Lower lobe of right lung (tissue), 2 donors: ENCODE data around the gene SAMM50. TPM values are rescaled to one million over a fixed set of nuclear protein-coding genes. Genes with fewer than 3 reads are reported as not detected.

Experiments used
- ATAC-seq, 2 donors: fragments of 200-7000 bp; cut with Tn5 transposase; one replicate each; pipeline ENCODE4 v1.9.1; 2020 to 2022; ENCODE audit warnings: mild to moderate bottlenecking in 2 of 2, moderate library complexity in 2 of 2
- DNase-seq: peaks from one replicate; pipeline ENCODE4 v3.0.0-alpha.2; 2020
- H3K27ac ChIP-seq: fragments of 200-600 bp; one replicate; pipeline ENCODE4 v1.8.0; 2022
- H3K27me3 ChIP-seq: fragments of 200-600 bp; one replicate; pipeline ENCODE4 v1.8.0; 2022; ENCODE audit warnings: low read depth
- H3K36me3 ChIP-seq: fragments of 200-600 bp; one replicate; pipeline ENCODE4 v1.8.0; 2022; ENCODE audit warnings: mild to moderate bottlenecking
- H3K4me1 ChIP-seq: fragments of 200-600 bp; one replicate; pipeline ENCODE4 v1.8.0; 2022
- H3K4me3 ChIP-seq: fragments of 200-600 bp; one replicate; pipeline ENCODE4 v1.8.0; 2022; ENCODE audit warnings: mild to moderate bottlenecking
- H3K9me3 ChIP-seq: fragments of 200-600 bp; one replicate; pipeline ENCODE4 v1.8.0; 2022
- intact Hi-C: fragments of 100-400 bp; cut with DNase I; formaldehyde crosslinking; loops from one replicate; pipeline ENCODE4 v1.11.0; 2022
- total RNA-seq: library from RNA; stranded (reverse); fragmentation: NEBNext Ultra II Directional; extraction: Animal tissue kit (Norgen Biotek cat#: 25700); gene quantifications from one replicate; pipeline ENCODE4 v1.2.1, GENCODE V29; 2021
- TF ChIP-seq, protein P1 (sequence below): fragments of 200-600 bp; IDR thresholded peaks from one replicate; pipeline ENCODE4 v1.8.0; 2022; ENCODE audit warnings: antibody characterized with exemption, mild to moderate bottlenecking
- donor health status: DM: no; HTN: yes; CAD: no; lungs with severe emphysema.

Gene SAMM50
- total RNA-seq, 1 donor from 2014 or later, result 28.5 TPM

DNA sequence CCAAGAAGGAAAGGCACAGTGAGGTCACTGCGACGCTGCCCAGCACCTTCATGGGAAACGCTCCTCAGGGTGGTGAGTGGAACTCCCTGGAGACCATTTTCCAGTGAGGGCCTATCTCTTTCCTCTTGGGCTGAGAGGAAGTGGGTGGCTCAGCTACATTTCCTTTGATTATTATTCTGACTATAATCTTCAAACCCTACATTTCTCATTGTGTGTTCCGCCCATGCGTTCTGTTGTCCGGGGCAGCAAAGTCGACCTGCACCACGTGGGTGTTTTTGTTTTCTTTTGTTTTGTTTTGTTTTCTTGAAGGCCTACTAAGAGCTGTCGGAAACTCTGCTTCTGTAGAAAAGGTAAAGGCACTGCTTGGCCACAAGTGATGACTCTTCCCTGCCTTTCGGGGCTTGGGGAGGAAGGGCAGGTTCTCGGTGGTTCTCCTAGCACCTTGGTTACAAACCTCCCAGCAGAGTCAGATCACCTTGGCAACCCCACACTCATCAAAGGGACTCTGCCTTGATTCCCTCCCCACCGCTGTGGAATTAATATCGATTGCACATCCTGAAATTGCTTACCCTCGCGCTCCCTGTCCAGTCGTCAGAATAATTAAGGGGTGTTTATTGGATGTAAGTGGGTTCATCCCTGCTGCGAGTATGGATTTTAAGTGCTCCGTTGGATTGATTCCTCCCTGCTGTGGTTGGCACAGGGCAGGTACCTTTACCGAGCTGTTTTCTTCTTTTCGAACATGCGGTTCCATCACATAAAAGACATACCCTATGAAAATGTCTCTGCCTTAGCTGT is 76.1 kb downstream of the SAMM50 start:
- Histone ChIP-seq H3K9me3 (no peaks in the 10 kb centered on the region), H3K4me1 (peaks cover 47% of the 10 kb centered on the region)

GRCh38 chr22:44032126-44032730 is 77.0 kb downstream of the SAMM50 start:
- TF ChIP-seq, protein P1, sequence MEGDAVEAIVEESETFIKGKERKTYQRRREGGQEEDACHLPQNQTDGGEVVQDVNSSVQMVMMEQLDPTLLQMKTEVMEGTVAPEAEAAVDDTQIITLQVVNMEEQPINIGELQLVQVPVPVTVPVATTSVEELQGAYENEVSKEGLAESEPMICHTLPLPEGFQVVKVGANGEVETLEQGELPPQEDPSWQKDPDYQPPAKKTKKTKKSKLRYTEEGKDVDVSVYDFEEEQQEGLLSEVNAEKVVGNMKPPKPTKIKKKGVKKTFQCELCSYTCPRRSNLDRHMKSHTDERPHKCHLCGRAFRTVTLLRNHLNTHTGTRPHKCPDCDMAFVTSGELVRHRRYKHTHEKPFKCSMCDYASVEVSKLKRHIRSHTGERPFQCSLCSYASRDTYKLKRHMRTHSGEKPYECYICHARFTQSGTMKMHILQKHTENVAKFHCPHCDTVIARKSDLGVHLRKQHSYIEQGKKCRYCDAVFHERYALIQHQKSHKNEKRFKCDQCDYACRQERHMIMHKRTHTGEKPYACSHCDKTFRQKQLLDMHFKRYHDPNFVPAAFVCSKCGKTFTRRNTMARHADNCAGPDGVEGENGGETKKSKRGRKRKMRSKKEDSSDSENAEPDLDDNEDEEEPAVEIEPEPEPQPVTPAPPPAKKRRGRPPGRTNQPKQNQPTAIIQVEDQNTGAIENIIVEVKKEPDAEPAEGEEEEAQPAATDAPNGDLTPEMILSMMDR, result no peak
- Histone ChIP-seq H3K4me1 (peaks cover 48% of the 10 kb centered on the region), H3K36me3 (no peaks in the 10 kb centered on the region), H3K27me3 (no peaks in the 10 kb centered on the region), H3K27ac (peak overlapping the region; percentile 80), H3K4me3 (no peak overlapping the region), H3K9me3 (no peaks in the 10 kb centered on the region)
- DNase-seq (peak; percentile 15), ATAC-seq (no peak)
- intact Hi-C loops, result no loop called here

More for the DNA sequence above, 76.1 kb downstream of the SAMM50 start:
- intact Hi-C loops, result no loop called here
- ATAC-seq (no peak), DNase-seq (peak; percentile 39)
- peak overlapping the region; percentile 80 for H3K27ac ChIP-seq
- H3K27me3 ChIP-seq, result no peaks in the 10 kb centered on the region
- TF ChIP-seq, protein P1, result no peak
- no peak overlapping the region for H3K4me3 ChIP-seq
- no peaks in the 10 kb centered on the region for H3K36me3 ChIP-seq

DNA sequence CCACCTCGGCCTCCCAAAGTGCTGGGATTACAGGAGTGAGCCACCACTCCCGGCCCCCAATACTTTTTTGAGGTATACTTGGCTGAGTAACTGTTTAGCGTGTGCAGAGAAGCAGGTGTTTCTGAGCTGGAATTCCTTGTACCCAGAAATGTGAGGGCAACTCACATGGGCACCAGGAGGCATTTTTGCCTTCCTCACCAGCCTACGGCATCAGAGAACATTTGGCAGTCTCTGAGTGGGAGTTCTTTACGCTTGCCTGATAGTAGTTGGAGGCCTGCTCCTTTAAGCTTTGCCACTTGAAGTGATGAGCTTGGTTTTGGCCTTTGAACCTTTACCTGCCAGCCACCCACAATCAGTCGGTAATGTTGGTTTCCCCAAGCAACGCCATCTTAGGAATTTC is 78.0 kb downstream of the SAMM50 start:
- Histone ChIP-seq H3K9me3 (no peaks in the 10 kb centered on the region), H3K4me3 (no peak overlapping the region), H3K27ac (peak overlapping the region; percentile 80), H3K4me1 (peaks cover 48% of the 10 kb centered on the region), H3K36me3 (no peaks in the 10 kb centered on the region), H3K27me3 (no peaks in the 10 kb centered on the region)
- ATAC-seq (no peak), DNase-seq (peak; percentile 1)
- TF ChIP-seq, protein P1, result no peak
- intact Hi-C loops, result no loop called here

GRCh38 chr22:44033694-44034093 is 78.5 kb downstream of the SAMM50 start:
- intact Hi-C loops, result no loop called here
- TF ChIP-seq, protein P1, result no peak
- Histone ChIP-seq H3K4me3 (no peak overlapping the region), H3K36me3 (no peaks in the 10 kb centered on the region), H3K9me3 (no peaks in the 10 kb centered on the region), H3K27me3 (no peaks in the 10 kb centered on the region), H3K27ac (no peak overlapping the region), H3K4me1 (peaks cover 45% of the 10 kb centered on the region)
- no peak for ATAC-seq
- DNase-seq, result peak; percentile 23

GRCh38 chr22:44037519-44038375 is 82.5 kb downstream of the SAMM50 start:
- ATAC-seq (peak; percentile 43 to 54), DNase-seq (no peak)
- no peak overlapping the region for H3K27ac ChIP-seq

More at GRCh38 chr22:44037519-44038375, 82.5 kb downstream of the SAMM50 start:
- Histone ChIP-seq H3K27me3 (no peaks in the 10 kb centered on the region), H3K4me1 (peaks cover 15% of the 10 kb centered on the region), H3K9me3 (no peaks in the 10 kb centered on the region), H3K4me3 (no peak overlapping the region), H3K36me3 (no peaks in the 10 kb centered on the region)
- intact Hi-C loops, result no loop called here
- TF ChIP-seq, protein P1, result no peak
